HG03095 (cell line): ENCODE measurements around the gene TMEM101.
"Not testable (repeated sequence)": the region's sequence is repeated elsewhere in the genome, so short reads cannot be mapped to it uniquely, and the experiment has no call there.

ENCODE experiments used
- ATAC-seq: cut with Tn5 transposase; IDR thresholded peaks from one replicate; pipeline ENCODE4 v1.9.1; 2021; ENCODE audit warnings: moderate library complexity; ENCODE audit not compliant: unreplicated experiment

The TMEM101 gene

DNA sequence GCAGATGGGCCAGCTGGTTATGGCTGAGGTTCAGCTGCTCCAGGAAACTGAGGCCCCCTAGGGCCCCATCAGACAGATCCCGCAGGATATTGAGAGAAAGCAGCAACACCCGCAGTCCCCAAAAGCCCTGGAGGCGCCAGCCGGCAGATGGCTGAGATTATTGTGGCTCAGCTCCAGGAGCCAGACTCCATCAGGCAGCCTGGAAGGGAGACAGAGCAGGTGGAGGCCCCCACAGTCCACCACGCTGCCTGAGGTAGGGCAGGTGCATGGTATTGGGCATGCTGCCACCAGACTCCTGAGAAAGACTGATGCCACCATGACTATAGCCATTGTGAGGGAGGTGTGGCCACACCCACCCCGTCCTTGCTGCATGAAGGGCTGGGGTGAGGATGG is 9.5 kb upstream of the TMEM101 start:
- ATAC-seq: no peak

GRCh38 chr17:44023545-44024270 is 8.9 kb upstream of the TMEM101 start:
- ATAC-seq: no peak

DNA sequence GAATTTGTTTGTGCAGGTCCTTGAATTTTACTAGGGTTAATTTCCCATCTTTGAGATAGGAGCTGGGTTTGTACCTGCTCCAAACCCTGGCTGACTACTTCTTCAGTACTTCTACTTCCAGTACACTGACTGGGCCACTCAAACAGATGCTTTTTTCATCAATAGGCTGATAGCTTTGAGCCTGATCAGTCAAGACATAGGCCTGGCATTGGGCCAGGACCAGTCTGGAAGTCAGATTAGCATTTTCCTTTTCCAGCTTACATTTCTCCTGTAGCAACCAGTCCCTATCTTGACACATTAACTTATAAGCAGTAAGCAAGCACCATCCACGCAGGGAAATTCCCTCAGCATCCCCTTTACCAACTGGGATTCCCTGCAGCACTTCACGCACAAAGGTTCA is 7.5 kb upstream of the TMEM101 start:
- ATAC-seq: no peak

- not testable (repeated sequence) for ATAC-seq
These were observed 6.5 kb upstream of the TMEM101 start for GRCh38 chr17:44021227-44021626.

DNA sequence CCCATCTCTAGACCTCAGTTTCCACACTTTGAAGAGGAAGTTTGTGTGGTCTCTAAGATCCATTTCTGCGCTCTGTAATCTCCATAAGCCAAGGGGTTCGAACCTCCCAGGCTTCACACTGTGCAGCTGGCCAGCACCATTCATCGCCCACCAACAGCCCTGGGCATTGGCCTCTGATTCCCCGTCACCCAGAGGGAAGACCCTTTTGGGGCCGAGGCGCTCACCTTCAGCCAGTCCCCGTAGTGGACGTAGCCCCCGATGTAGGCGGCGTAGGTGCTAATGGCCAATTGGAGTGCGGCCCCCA is 678 bp downstream of the TMEM101 start:
- no peak for ATAC-seq

- no peak for ATAC-seq
These were observed 1.9 kb downstream of the TMEM101 start for GRCh38 chr17:44012874-44013273.

- ATAC-seq: no peak
These were observed 2.4 kb downstream of the TMEM101 start for GRCh38 chr17:44012391-44012790.

- ATAC-seq: no peak
These were observed 2.9 kb downstream of the TMEM101 start for GRCh38 chr17:44011876-44012275.

GRCh38 chr17:44010966-44011647 is 3.7 kb downstream of the TMEM101 start:
- no peak for ATAC-seq

DNA sequence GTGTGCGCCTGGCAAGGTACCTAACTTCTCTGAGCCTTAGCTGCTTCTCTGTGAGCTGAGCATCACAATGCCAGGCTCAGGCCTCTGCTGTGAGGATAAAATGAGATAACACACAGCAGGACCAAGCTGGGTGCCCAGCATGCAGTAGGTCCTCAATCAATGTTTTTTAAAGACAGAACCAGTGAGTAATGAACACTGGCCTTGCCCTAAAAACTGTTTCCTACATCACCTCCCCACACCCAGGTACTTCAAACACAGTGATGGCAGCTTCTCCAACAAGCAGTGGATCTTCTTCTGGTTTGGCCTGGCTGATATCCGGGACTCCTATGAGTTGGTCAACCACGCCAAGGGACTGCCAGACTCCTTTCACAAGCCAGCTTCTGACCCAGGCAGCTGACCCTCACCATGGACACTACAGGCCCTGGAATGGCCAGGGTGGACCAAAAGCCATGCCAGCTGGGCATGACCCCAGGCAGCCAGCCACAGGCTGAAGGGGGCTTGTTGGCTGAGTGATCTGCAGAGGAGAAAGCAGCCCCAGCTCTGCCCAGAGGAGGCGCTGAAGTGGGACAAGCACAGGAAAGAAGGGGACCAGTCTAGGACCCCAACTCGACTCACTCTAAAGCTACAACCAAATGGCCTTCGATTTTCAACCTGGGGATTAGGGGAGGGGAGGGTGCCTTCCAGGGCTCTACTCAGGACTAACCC is 6.4 kb downstream of the TMEM101 start:
- no peak for ATAC-seq

GRCh38 chr17:44007346-44008204 is 7.2 kb downstream of the TMEM101 start:
- no peak for ATAC-seq

- peak; percentile 53 for ATAC-seq
These were observed 8.0 kb downstream of the TMEM101 start for GRCh38 chr17:44006598-44007345.

GRCh38 chr17:44006272-44006597 is 8.5 kb downstream of the TMEM101 start:
- ATAC-seq: no peak

- no peak for ATAC-seq
These were observed 9.1 kb downstream of the TMEM101 start for GRCh38 chr17:44005527-44006271.

DNA sequence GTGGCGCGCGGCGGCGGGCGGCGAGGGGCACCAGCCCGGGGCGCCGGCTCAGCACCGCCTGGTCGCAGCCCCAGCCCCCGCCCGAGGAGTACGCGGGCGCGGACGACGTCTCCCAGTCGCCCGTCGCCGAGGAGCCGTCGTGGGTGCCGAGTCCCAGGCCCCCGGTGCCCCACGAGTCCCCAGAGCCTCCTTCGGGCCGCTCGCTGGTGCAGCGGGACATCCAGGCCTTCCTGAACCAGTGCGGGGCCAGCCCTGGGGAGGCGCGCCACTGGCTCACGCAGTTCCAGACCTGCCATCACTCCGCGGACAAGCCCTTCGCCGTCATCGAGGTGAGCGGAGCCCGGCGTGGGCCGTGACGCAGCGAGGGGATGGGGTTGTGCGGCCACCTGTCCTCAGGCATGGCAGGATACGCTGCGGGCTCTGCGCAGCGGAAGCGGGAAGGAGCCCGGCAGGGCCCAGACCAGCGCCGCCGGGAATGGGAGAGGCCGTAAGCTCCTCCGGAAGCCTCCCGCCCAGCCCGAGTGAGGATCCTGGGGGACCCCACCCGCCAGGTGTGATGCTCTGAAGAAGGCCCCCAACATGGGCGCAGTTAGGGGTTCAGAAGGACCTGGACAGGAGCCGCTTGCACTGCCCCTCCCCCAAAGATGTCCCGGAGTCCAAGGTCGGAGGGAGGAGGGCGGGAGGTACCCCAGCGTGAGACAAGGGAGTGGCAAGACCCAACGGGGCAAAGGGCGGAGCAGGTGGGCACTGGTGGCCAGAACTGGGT is 9.8 kb downstream of the TMEM101 start:
- no peak for ATAC-seq

DNA sequence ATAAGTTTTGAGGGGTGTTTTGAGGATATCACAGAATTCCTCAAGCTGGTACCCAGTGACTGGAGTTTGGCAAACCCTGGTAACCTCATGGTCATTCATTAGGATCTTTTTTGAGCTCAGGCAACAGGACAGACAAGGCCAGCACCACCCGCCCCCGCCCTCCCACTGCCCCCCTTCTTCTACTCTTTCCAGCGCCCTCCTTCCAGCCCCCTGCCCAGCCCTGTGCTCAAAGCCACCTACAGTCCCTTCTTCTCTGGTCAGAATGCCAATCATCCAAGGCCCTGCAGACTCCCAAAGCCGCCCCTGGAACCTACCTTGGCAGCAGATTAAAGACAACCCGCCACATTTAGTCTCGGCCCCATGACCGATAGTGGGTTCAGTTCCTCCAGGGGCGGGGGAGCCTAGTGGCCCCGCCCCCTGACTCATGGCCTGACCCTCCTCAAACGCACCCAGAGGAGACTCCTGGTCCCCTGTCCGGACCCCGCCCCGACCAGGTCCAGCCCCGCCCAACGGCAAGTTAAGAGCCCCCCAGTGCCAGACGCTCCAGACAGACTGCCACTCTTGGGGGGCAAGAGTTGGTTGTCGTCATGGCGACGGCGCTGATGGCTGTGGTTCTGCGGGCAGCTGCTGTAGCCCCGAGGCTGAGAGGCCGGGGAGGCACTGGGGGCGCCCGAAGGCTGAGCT is 10.5 kb downstream of the TMEM101 start, which contains the start of gene NAGS:
TSS of gene NAGS (plus strand) at position 546 of the 684 bp plus-strand sequence. CDS start at position 588, 42 bp downstream.
- ATAC-seq: no peak

DNA sequence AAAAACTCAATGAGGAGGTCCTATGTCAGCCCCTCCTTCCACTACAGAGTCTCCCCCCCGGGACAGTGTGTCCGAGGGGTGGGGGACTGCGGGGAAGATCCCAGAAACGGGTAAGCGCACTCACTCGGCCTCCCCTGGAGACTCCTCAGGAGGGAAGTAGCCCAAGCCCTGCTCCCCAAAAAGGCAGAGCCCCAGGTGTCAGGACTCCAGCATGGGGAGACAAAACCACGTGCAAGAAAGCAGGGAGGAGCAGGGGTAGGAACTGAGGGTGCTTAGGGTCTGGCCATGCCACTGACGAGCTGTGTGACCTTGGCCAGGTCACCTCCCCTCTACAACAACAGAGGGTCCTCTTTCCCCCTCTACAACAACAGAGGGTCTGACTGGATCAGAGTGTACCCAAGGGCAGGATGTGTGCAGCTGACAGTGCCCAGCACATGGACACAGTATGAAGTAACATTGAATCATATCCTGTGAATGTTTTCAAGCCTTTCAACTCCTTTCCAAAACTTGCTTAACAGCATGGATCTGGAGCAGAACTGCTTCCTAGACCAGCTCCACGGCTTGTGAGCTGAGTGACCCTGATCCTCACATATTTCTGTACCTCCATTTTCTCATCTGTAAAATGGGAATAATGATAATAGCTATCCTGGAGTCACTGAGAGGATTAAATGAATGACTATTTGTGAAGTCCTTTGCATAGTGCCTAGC is 12.5 kb downstream of the TMEM101 start:
- ATAC-seq: no peak

DNA sequence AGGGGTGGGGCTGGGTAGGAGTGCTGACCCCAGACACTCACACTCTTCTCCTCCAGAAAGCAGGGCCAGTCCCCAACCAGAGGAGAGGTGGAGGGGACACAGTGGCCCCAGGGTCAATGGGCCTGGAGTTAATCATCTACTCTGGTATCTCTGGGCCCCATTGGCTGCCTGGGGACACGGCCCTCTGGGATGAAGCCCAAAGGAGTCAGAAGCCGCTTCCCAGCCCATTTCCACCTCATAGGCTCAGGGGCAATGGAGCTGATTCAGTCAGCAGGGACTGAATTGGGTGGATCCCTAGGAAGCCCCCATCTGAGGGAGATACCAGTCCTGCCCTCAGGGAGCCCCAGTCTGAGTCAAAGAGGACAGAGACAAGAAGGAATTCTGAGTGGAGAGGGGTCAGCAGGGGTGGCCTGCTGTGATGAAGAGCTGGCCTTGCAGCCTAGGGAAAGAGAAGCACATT is 13.3 kb downstream of the TMEM101 start:
- ATAC-seq: no peak
